GM12865 (cell line): Measurements from ENCODE around the gene MRPL4.

Experiments used
- DNase-seq: peaks from one replicate; pipeline ENCODE4 v3.0.0; 2010; ENCODE audit warnings: low read depth
- H3K4me3 ChIP-seq: 2 replicates; pipeline ENCODE4 v1.5.1; 2011; ENCODE audit warnings: mild to moderate bottlenecking, low read depth, low read length, control low read depth
- TF ChIP-seq, protein P1 (sequence below): IDR thresholded peaks from 2 replicates; pipeline ENCODE4 v1.5.1; 2011; ENCODE audit warnings: low read length, control low read depth, low read depth, inconsistent platforms; ENCODE audit not compliant: insufficient read depth; ENCODE audit errors: missing control alignments

The MRPL4 gene

DNA sequence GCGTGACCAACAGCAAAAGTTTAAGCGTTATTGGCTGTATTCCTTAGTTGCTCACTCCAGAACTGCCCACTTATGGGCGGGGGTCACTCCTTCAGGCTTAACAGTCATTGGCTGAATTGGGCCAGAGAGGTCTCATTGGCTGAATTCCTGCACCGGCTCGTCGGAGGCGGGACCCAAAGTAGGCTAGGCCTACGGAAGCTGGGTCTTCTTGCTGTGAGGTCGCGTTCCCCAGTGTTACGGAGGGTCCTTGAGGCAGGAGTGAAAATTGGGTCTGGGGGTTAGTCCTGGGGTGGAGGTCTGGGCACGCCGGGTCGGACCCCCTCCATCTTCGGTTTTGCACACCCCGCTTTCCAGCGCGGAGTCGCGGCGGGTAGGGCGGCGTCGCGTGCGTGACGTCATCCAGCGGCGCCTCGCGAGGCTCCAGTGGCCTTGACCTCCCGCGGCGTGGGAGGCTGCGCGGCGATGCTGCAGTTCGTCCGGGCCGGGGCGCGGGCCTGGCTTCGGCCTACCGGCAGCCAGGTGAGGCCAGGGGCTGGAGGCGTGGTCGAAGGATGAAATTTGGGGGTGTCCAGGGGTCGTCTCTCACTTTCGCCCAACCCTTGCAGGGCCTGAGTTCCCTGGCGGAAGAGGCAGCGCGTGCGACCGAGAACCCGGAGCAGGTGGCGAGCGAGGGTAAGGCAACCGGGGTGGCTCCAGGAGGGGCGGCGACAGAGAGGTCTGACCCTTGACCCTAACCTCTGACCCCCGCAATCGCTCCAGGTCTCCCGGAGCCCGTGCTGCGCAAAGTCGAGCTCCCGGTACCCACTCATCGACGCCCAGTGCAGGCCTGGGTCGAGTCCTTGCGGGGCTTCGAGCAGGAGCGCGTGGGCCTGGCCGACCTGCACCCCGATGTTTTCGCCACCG is at the start of gene MRPL4:
Gene MRPL4, plus strand, starts transcription at position 423 of the 903 bp plus-strand sequence. Its CDS starts 40 bp downstream, at position 463.
- H3K4me3 ChIP-seq = peak within 1 kb of the TSS; percentile 83
- TF ChIP-seq, protein P1, sequence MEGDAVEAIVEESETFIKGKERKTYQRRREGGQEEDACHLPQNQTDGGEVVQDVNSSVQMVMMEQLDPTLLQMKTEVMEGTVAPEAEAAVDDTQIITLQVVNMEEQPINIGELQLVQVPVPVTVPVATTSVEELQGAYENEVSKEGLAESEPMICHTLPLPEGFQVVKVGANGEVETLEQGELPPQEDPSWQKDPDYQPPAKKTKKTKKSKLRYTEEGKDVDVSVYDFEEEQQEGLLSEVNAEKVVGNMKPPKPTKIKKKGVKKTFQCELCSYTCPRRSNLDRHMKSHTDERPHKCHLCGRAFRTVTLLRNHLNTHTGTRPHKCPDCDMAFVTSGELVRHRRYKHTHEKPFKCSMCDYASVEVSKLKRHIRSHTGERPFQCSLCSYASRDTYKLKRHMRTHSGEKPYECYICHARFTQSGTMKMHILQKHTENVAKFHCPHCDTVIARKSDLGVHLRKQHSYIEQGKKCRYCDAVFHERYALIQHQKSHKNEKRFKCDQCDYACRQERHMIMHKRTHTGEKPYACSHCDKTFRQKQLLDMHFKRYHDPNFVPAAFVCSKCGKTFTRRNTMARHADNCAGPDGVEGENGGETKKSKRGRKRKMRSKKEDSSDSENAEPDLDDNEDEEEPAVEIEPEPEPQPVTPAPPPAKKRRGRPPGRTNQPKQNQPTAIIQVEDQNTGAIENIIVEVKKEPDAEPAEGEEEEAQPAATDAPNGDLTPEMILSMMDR = no peak
- peak; percentile 98 for DNase-seq

DNA sequence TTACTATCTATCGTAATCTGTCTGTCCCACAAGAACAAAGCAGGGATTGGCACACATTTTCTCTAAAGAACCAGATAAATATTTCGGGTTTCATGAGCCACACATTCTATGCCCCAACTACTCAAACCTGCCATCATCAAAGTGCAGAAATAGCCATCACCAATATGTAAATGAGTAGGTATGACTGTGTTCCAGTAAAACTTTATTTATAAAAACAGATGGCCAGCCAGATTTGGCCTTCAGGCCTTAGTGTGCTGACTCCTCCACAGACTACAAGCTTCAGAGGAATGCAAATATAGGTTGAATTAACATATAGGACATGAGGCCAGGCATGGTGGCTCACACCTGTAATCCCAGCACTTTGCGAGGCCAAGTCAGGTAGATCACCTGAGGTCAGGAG is 48.3 kb upstream of the MRPL4 start:
- no peak overlapping the region for H3K4me3 ChIP-seq
- TF ChIP-seq, protein P1 = no peak
- no peak for DNase-seq

DNA sequence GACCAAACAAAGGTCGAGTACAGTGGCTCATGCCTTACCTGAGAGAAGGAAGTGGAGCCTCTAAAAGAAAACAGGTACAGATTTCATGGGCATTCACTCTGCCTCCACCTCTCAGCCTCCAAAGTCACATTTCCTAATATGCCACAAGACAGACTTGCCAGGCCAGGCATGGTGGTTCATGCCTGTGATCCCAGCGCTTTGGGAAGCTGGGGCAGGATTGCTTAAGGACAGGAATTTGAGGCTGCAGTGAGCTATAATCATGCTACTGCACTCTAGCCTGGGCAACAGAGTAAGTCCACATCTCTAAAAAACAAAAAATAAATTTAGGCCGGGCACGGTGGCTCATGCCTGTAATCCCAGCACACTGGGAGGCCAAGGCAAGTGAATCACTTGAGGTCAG is 46.4 kb upstream of the MRPL4 start:
- no peak overlapping the region for H3K4me3 ChIP-seq
- TF ChIP-seq, protein P1 = no peak
- DNase-seq = no peak

DNA sequence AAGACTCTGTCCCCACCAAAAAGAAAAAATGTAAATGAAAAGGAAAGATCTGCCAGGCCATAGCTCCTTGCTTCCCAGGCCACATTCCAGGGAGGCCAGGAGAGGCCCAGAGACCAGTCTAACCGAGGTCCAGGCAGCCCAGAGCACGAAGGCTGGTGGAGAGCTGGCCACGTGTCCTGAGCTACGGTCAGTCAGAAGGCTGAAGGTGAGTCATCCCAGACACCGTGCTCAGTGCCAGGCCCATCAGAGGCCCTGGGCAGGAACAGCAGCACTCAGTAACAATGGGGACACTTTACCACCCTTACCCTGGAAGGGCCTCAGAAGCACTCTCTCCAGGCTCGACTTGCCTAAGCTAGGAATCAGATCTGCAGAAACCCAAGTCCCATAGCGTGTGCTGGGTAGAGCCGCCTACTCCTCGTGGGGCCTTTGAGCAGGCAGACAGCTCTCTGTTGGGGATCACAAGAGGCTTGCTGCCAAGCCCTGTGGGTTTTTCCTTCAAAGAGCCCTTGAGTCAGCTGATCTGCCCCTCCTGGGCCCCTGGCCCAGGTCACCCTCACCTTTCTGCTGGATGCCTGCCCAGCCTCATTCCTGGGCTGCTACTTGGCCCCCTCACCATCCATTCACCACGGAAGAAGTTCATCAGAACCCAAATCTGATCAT is 45.7 kb upstream of the MRPL4 start:
- H3K4me3 ChIP-seq = no peak overlapping the region
- TF ChIP-seq, protein P1 = no peak
- no peak for DNase-seq

DNA sequence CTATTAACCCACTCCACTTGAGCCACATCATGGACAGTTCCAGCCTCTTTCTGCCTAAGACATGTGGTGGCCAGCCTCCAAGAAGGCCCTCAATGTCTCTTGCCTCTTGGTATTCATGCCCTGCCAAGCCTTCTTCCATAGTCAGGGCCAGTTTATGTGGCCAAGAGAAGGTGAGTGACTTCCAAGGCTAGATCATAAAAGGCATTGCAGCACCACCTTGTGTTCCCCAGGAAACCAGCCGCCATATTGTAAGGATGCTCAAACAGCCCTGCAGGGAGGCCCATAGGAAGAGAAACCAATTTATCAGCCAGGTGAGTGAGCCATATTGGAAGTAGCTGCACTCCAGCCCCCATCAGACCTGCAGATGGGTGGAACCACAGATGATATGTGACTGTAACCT is 45.0 kb upstream of the MRPL4 start:
- no peak overlapping the region for H3K4me3 ChIP-seq
- TF ChIP-seq, protein P1 = no peak
- no peak for DNase-seq

DNA sequence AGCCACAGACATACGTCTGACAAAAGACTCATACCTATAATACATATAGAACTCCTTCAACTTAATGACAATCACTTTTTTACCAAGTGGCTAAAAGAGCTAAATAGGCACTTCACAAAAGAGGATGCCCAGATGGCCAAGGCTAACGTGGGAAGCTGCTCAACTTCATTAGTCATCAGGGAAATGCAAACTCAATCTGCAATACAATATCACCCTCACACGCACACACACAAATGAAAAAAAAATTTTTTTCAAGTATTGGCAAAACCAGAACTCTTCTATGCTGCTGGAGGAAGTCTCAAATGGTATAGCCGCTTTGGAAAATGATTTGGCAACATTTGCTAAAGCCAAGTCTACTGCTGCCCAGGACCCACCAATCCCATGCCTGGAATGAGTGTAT is 42.7 kb upstream of the MRPL4 start:
- H3K4me3 ChIP-seq = no peak overlapping the region
- no peak for DNase-seq
- TF ChIP-seq, protein P1 = no peak
